ENCODE measurements around the gene MYF5. TPM values are rescaled to one million over a fixed set of nuclear protein-coding genes. Genes with fewer than 3 reads are reported as not detected.

MYF5 gene
- total and polyA plus RNA-seq, 2 donors (not counting 3 experiments of a cell fraction or from before 2014, with no cell fraction given), result not detected

- CTCF ChIA-PET, result no interaction called here
- POLR2A ChIA-PET, result no interaction called here
- H3K36me3 ChIP-seq (ENCODE audit: control insufficient read depth in 2 of 2, extremely low read depth in 1 of 2, insufficient read depth in 2 of 2, low read length in 2 of 2), result no peaks in the 10 kb centered on the region
Observed at GRCh38 chr12:80712866-80713265, 3.8 kb upstream of the MYF5 start.

More at GRCh38 chr12:80712866-80713265, 3.8 kb upstream of the MYF5 start:
- no peaks in the 10 kb centered on the region for H3K9me1 ChIP-seq (replicated peaks; ENCODE audit: control insufficient read depth, extremely low read depth, insufficient read depth, low read length)
- H3K9ac ChIP-seq (replicated peaks; ENCODE audit: extremely low read depth, insufficient read depth, low read length), result no peak overlapping the region
- dilution Hi-C loops (cut with MboI; ENCODE audit: extremely low pct_ligation_motif_present, low sequenced_read_pairs), result no loop called here
- H3K27me3 ChIP-seq (ENCODE audit: control insufficient read depth in 2 of 2, insufficient read depth in 2 of 2, low read length in 2 of 2), result no peaks in the 10 kb centered on the region
- no peak for TF ChIP-seq CTCF (IDR thresholded peaks at IDR 0.05; ENCODE audit: extremely low read depth in 1 of 2, insufficient read depth in 1 of 2, low read depth in 1 of 2, low read length in 2 of 2)
- no peak for TF ChIP-seq EZH2 (IDR thresholded peaks at IDR 0.05; ENCODE audit: borderline replicate concordance, low read depth, low read length, severe bottlenecking)
- no peak for TF ChIP-seq POLR2A (IDR thresholded peaks at IDR 0.05; ENCODE audit: low read depth, low read length)
- TF ChIP-seq, protein P1, sequence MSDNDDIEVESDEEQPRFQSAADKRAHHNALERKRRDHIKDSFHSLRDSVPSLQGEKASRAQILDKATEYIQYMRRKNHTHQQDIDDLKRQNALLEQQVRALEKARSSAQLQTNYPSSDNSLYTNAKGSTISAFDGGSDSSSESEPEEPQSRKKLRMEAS (IDR thresholded peaks at IDR 0.05; ENCODE audit: insufficient read depth, insufficient read length), result no peak
- no peak for TF ChIP-seq GATA2 (IDR thresholded peaks at IDR 0.05; ENCODE audit: insufficient read depth, insufficient read length, low read depth, low read length)
- TF ChIP-seq MYC (IDR thresholded peaks at IDR 0.05; ENCODE audit: low read depth, low read length), result no peak
- no peak for TF ChIP-seq POLR2AphosphoS5 (IDR thresholded peaks at IDR 0.05; ENCODE audit: insufficient read depth, low read depth, low read length)
- no peak for TF ChIP-seq JUN (IDR thresholded peaks at IDR 0.05; ENCODE audit: borderline replicate concordance, insufficient read depth, insufficient read length, low read depth)
- TF ChIP-seq FOS (IDR thresholded peaks at IDR 0.05; ENCODE audit: borderline replicate concordance, insufficient read depth, low read length), result no peak
- intact Hi-C loops (cut with micrococcal nuclease), result no loop called here
- DNase-seq (ENCODE audit: low read depth, low spot score) (no peak), FAIRE-seq (no peak)
- H3K4me3 ChIP-seq (replicated peaks in 1 of 3; ENCODE audit: insufficient read depth in 1 of 3, low read depth in 1 of 3, low read length in 3 of 3), result no peak overlapping the region
- no peaks in the 10 kb centered on the region for H3K4me1 ChIP-seq (ENCODE audit: control insufficient read depth, extremely low read depth, insufficient read depth, low read length)
- BruUV-seq (replicated peaks), result no TSS peak
- H3K79me2 ChIP-seq (ENCODE audit: control insufficient read depth, insufficient read depth, low read length), result no peaks in the 10 kb centered on the region
- H3K27ac ChIP-seq (ENCODE audit: insufficient read depth, low read depth, low read length), result no peak overlapping the region
- H2AFZ ChIP-seq (ENCODE audit: low read depth, low read length), result no peak overlapping the region
- no peaks in the 10 kb centered on the region for H3K9me3 ChIP-seq (replicated peaks; ENCODE audit: control insufficient read depth, insufficient read depth, low read length)
- no peak overlapping the region for H3K4me2 ChIP-seq (ENCODE audit: insufficient read depth, low read length)
- H4K20me1 ChIP-seq (replicated peaks; ENCODE audit: control insufficient read depth, extremely low read depth, insufficient read depth, low read length), result no peaks in the 10 kb centered on the region
